ENCODE results near the gene LRIG1.

The LRIG1 gene

DNA sequence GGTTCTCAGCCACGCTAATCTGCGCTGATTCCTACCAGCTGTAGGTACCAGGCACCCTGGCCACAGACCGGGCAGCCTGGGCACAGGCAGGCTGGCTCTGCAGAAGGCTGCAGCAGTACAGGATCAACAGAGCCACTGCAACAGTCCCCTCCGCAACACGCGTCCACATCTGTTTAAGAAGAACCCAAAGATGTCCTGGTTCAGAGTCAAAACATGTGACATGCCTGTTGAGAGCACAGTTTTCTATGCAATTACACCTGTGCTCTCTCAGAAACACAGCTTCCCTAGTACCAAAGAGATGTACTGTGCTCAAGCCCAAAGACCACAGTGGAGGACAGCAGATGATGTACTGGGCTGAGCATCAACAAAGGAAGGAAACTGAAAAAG, 18.8 kb downstream of the LRIG1 start:
- no peak overlapping the region for H3K4me3 ChIP-seq (ENCODE audit: low read depth in 1 of 2, low read length in 1 of 2)
- peak overlapping the region; percentile 36 for H3K27ac ChIP-seq
- H3K4me1 ChIP-seq (ENCODE audit: control insufficient read depth in 1 of 2, insufficient read depth in 1 of 2, low read depth in 1 of 2, low read length in 1 of 2): peaks cover 35 to 45% of the 10 kb centered on the region in 2 experiments

DNA sequence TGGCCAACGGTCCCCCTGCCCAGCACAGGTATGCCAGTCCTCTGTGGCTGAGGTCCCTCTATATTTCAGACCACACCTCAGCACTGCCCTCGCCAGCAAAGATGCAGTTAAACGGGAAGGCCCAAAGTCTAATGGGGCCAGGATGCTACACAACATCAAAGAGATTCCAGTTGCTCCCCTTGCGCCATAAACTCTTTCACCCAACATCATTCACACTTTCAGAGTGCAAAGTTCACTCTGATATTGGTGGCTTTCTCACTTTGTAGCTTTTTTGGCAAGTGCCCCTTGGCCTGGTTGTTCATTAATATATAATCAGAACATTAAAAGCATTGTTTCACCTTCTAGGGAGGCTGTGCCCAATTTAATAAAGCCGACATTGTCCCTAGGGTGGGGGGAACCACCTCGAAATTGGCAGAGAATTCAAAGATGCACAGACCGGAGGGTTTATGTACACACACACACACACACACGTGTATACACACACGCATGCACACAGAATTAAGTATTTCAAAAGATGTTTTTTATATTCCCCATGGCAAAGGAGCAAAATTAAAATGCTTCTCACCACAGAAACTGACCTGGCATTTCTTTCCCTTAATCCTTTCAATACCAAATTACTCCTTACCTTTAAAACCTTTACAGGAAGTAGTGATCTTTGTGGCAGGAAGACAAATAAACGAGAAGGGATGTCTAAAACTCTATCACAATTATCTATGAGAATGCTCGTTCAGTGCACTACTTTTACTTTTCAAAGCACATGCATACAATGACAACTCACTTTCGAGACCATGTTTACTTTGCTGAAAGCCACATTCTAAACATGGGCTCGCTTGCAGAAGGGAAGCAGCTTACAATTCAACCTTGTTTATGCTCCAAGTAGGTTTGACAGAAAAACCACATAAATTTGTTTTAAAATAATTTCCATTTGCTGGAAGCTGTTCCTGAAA, 19.5 kb downstream of the LRIG1 start:
- TF ChIP-seq, protein P1, sequence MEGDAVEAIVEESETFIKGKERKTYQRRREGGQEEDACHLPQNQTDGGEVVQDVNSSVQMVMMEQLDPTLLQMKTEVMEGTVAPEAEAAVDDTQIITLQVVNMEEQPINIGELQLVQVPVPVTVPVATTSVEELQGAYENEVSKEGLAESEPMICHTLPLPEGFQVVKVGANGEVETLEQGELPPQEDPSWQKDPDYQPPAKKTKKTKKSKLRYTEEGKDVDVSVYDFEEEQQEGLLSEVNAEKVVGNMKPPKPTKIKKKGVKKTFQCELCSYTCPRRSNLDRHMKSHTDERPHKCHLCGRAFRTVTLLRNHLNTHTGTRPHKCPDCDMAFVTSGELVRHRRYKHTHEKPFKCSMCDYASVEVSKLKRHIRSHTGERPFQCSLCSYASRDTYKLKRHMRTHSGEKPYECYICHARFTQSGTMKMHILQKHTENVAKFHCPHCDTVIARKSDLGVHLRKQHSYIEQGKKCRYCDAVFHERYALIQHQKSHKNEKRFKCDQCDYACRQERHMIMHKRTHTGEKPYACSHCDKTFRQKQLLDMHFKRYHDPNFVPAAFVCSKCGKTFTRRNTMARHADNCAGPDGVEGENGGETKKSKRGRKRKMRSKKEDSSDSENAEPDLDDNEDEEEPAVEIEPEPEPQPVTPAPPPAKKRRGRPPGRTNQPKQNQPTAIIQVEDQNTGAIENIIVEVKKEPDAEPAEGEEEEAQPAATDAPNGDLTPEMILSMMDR (IDR thresholded peaks at IDR 0.05): no peak
- H3K4me3 ChIP-seq (ENCODE audit: low read depth in 1 of 2, low read length in 1 of 2): no peak overlapping the region
- no peaks in the 10 kb centered on the region for H3K36me3 ChIP-seq
- peak overlapping the region; percentile 36 for H3K27ac ChIP-seq
- peaks cover 35 to 45% of the 10 kb centered on the region in 2 experiments for H3K4me1 ChIP-seq (ENCODE audit: control insufficient read depth in 1 of 2, insufficient read depth in 1 of 2, low read depth in 1 of 2, low read length in 1 of 2)
- no peaks in the 10 kb centered on the region for H3K9me3 ChIP-seq
- H3K27me3 ChIP-seq: no peaks in the 10 kb centered on the region

More for the DNA sequence above, 18.8 kb downstream of the LRIG1 start:
- Histone ChIP-seq H3K9me3 (no peaks in the 10 kb centered on the region), H3K36me3 (no peaks in the 10 kb centered on the region), H3K27me3 (no peaks in the 10 kb centered on the region)
- TF ChIP-seq, protein P1 (IDR thresholded peaks at IDR 0.05): no peak

DNA sequence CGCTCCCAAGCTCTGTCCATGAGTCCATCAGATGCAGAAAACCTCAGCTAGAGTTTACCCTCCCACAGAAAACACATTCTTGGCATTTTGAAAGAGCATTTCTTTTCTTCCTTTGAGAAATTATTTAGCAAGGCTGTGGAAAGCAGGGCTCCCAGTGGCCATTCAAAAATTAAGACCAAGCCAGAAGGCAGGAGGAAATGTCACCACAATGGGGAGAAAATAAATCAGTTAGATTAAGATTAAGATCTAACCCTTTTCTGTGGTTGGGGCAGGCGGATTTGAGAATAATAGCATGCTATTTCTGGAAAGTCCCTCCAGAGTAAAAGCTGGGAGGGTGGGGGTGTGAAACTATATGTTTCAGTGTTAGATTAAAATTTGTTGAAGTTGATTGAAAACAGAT, 20.2 kb downstream of the LRIG1 start:
- Histone ChIP-seq H3K27ac (peak overlapping the region; percentile 36), H3K9me3 (no peaks in the 10 kb centered on the region), H3K27me3 (no peaks in the 10 kb centered on the region), H3K4me3 (ENCODE audit: low read depth in 1 of 2, low read length in 1 of 2) (no peak overlapping the region), H3K36me3 (no peaks in the 10 kb centered on the region), H3K4me1 (ENCODE audit: control insufficient read depth in 1 of 2, insufficient read depth in 1 of 2, low read depth in 1 of 2, low read length in 1 of 2) (peaks cover 35 to 45% of the 10 kb centered on the region in 2 experiments)
- TF ChIP-seq, protein P1 (IDR thresholded peaks at IDR 0.05): no peak

DNA sequence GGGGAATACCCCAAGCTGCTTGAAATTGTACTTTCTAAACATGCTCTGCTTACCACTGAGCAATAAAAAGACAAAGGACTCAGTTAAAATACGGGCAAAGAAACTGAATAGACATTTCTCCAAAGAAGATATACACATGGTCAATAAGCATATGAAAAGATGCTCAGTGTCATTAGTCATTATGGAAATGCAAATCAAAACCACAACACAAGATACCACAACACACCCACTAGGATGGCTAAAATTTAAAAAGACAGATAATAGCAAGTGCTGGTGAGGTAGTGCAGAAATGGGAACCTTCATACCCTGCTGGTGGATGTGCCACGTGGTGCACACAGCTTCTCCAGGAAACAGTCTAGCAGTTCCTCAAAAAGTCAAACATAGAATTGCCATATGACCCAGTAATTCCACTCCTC, 21.3 kb downstream of the LRIG1 start:
- peaks cover 35 to 53% of the 10 kb centered on the region in 2 experiments for H3K4me1 ChIP-seq (ENCODE audit: control insufficient read depth in 1 of 2, insufficient read depth in 1 of 2, low read depth in 1 of 2, low read length in 1 of 2)
- no peaks in the 10 kb centered on the region for H3K9me3 ChIP-seq
- H3K27me3 ChIP-seq: no peaks in the 10 kb centered on the region
- H3K36me3 ChIP-seq: no peaks in the 10 kb centered on the region
- H3K4me3 ChIP-seq (ENCODE audit: low read depth in 1 of 2, low read length in 1 of 2): no peak overlapping the region
- TF ChIP-seq, protein P1 (IDR thresholded peaks at IDR 0.05): no peak
- peak overlapping the region; percentile 6 for H3K27ac ChIP-seq

DNA sequence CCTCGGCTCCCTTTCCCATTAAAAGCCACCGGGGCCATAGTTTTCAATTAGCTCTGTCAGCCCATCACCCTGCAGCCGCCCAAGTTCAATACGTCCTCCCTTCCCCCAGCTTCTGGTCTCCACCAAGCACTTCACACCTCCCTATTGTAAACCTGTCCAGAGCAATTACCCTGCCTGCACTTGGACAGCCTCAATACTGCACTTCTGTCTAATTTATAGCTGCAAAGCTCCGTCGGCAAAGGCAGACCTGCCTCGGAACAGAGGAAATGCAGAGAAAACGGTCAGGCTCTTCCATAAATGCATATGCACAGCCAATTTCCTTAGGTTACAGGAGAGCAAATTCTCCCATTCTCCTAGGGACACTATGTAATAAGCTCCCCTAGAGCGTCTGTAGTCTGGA, 21.9 kb downstream of the LRIG1 start:
- TF ChIP-seq, protein P1 (IDR thresholded peaks at IDR 0.05): no peak
- Histone ChIP-seq H3K36me3 (no peaks in the 10 kb centered on the region), H3K27ac (no peak overlapping the region), H3K9me3 (no peaks in the 10 kb centered on the region), H3K27me3 (no peaks in the 10 kb centered on the region), H3K4me1 (ENCODE audit: control insufficient read depth in 1 of 2, insufficient read depth in 1 of 2, low read depth in 1 of 2, low read length in 1 of 2) (peaks cover 40 to 59% of the 10 kb centered on the region in 2 experiments), H3K4me3 (ENCODE audit: low read depth in 1 of 2, low read length in 1 of 2) (no peak overlapping the region)

Data from neutrophil (primary cell).